HG03097 (cell line): ENCODE data around the gene ACTG1.

Experiments used
- ATAC-seq: cut with Tn5 transposase; IDR thresholded peaks from one replicate; pipeline ENCODE4 v1.9.1; 2021; ENCODE audit not compliant: unreplicated experiment, low FRiP score

The ACTG1 gene

GRCh38 chr17:81499601-81499970 is 13.0 kb downstream of the ACTG1 start:
- no peak for ATAC-seq

- no peak for ATAC-seq
These were observed 13.5 kb downstream of the ACTG1 start for GRCh38 chr17:81498953-81499600.

- ATAC-seq = no peak
These were observed 17.8 kb downstream of the ACTG1 start for GRCh38 chr17:81494626-81495377.

- ATAC-seq = no peak
These were observed 19.2 kb downstream of the ACTG1 start for GRCh38 chr17:81493198-81494038.

GRCh38 chr17:81492706-81493105 is 19.9 kb downstream of the ACTG1 start:
- no peak for ATAC-seq

- ATAC-seq = no peak
These were observed 20.4 kb downstream of the ACTG1 start for GRCh38 chr17:81492202-81492601.

GRCh38 chr17:81491761-81492160 is 20.8 kb downstream of the ACTG1 start:
- ATAC-seq = no peak

- ATAC-seq = no peak
These were observed 21.4 kb downstream of the ACTG1 start for GRCh38 chr17:81491181-81491581.

- ATAC-seq = no peak
These were observed 22.3 kb downstream of the ACTG1 start for GRCh38 chr17:81489998-81490992.

- no peak for ATAC-seq
These were observed 23.3 kb downstream of the ACTG1 start for GRCh38 chr17:81489012-81489997.

- ATAC-seq = peak; percentile 15
These were observed 24.2 kb downstream of the ACTG1 start for GRCh38 chr17:81488276-81488860.

- ATAC-seq = peak; percentile 50
These were observed 24.9 kb downstream of the ACTG1 start for GRCh38 chr17:81487487-81488275.

- ATAC-seq = no peak
These were observed 25.5 kb downstream of the ACTG1 start for GRCh38 chr17:81487089-81487486.

- ATAC-seq = no peak
These were observed 26.3 kb downstream of the ACTG1 start for GRCh38 chr17:81486199-81486810.

- ATAC-seq = peak; percentile 44
These were observed 28.2 kb downstream of the ACTG1 start for GRCh38 chr17:81484195-81484979.

- no peak for ATAC-seq
These were observed 28.8 kb downstream of the ACTG1 start for GRCh38 chr17:81483862-81484194.
